Measurements from ENCODE around the gene SPATA46.

- TF ChIP-seq, protein P1, sequence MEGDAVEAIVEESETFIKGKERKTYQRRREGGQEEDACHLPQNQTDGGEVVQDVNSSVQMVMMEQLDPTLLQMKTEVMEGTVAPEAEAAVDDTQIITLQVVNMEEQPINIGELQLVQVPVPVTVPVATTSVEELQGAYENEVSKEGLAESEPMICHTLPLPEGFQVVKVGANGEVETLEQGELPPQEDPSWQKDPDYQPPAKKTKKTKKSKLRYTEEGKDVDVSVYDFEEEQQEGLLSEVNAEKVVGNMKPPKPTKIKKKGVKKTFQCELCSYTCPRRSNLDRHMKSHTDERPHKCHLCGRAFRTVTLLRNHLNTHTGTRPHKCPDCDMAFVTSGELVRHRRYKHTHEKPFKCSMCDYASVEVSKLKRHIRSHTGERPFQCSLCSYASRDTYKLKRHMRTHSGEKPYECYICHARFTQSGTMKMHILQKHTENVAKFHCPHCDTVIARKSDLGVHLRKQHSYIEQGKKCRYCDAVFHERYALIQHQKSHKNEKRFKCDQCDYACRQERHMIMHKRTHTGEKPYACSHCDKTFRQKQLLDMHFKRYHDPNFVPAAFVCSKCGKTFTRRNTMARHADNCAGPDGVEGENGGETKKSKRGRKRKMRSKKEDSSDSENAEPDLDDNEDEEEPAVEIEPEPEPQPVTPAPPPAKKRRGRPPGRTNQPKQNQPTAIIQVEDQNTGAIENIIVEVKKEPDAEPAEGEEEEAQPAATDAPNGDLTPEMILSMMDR (IDR thresholded peaks at IDR 0.05) = no peak
- TF ChIP-seq POLR2A (IDR thresholded peaks at IDR 0.05) = no peak
Observed at GRCh38 chr1:162405800-162406199, 29.1 kb upstream of the SPATA46 start.
